ENCODE measurements around the gene LRRC14B.
"Not testable (repeated sequence)": the region's sequence is repeated elsewhere in the genome, so short reads cannot be mapped to it uniquely, and the experiment has no call there.

LRRC14B gene

GRCh38 chr5:194102-194501, 2.8 kb downstream of the LRRC14B start:
- DNase-seq: no peak

GRCh38 chr5:194603-195209, 3.4 kb downstream of the LRRC14B start:
- DNase-seq: no peak

- DNase-seq: no peak
These were observed 4.3 kb downstream of the LRRC14B start for GRCh38 chr5:195401-196160.

GRCh38 chr5:196350-196749, 5.1 kb downstream of the LRRC14B start:
- no peak for DNase-seq

- DNase-seq: not testable (repeated sequence)
These were observed 5.7 kb downstream of the LRRC14B start for GRCh38 chr5:197031-197430.

- no peak for DNase-seq
These were observed 6.7 kb downstream of the LRRC14B start for GRCh38 chr5:197892-198489.

- DNase-seq: no peak
These were observed 7.4 kb downstream of the LRRC14B start for GRCh38 chr5:198516-199196.

- no peak for DNase-seq
These were observed 8.1 kb downstream of the LRRC14B start for GRCh38 chr5:199197-199949.

GRCh38 chr5:199950-200645, 8.8 kb downstream of the LRRC14B start:
- no peak for DNase-seq

- DNase-seq: no peak
These were observed 9.7 kb downstream of the LRRC14B start for GRCh38 chr5:200985-201384.

GRCh38 chr5:201672-202071, 10.4 kb downstream of the LRRC14B start:
- DNase-seq: no peak

GRCh38 chr5:203246-203930, 12.1 kb downstream of the LRRC14B start:
- no peak for DNase-seq

GRCh38 chr5:204001-204400, 12.7 kb downstream of the LRRC14B start:
- no peak for DNase-seq

- DNase-seq: no peak
These were observed 13.2 kb downstream of the LRRC14B start for GRCh38 chr5:204462-204861.

- DNase-seq: no peak
These were observed 13.8 kb downstream of the LRRC14B start for GRCh38 chr5:204966-205670.

- no peak for DNase-seq
These were observed 15.1 kb downstream of the LRRC14B start for GRCh38 chr5:206406-206805.

- DNase-seq: no peak
These were observed 15.7 kb downstream of the LRRC14B start for GRCh38 chr5:206927-207536.

- no peak for DNase-seq
These were observed 16.3 kb downstream of the LRRC14B start for GRCh38 chr5:207599-207998.

GRCh38 chr5:208449-209114, 17.3 kb downstream of the LRRC14B start:
- DNase-seq: no peak

GRCh38 chr5:213803-214395, 22.6 kb downstream of the LRRC14B start:
- DNase-seq: no peak

All from NCI-H1930 (cell line).